ENCODE results near the gene AUP1. TPM values are rescaled to one million over a fixed set of nuclear protein-coding genes. Genes with fewer than 3 reads are reported as not detected.

Gene AUP1
- total and polyA plus RNA-seq, 9 of the 15 experiments (the other 6 are each of a cell fraction or from before 2014, with no cell fraction given): 70.7 to 245 (median 165) TPM

GRCh38 chr2:74529357-74530238 lies at the start of gene AUP1, which contains the start of gene HTRA2 (continued):
- no peak for TF ChIP-seq ETV6 (IDR thresholded peaks at IDR 0.05; ENCODE audit: borderline replicate concordance in 1 of 2, low read depth in 2 of 2, low read length in 1 of 2)
- TF ChIP-seq ETV6 (CRISPR knock-in tag; IDR thresholded peaks at IDR 0.05; ENCODE audit: borderline replicate concordance): no peak
- TF ChIP-seq ZNF354B (CRISPR knock-in tag; IDR thresholded peaks at IDR 0.05): no peak
- no peak for TF ChIP-seq GTF2B (IDR thresholded peaks at IDR 0.05; ENCODE audit: extremely low read depth, insufficient read length)
- no peak for TF ChIP-seq KDM1A (IDR thresholded peaks at IDR 0.05)
- TF ChIP-seq POLR2A (conservative IDR thresholded peaks at IDR 0.05): peak; percentile 95
- no peak for TF ChIP-seq SMARCA4 (IDR thresholded peaks at IDR 0.05)
- peak; percentile 74 for TF ChIP-seq CCNT2 (IDR thresholded peaks at IDR 0.05; ENCODE audit: borderline replicate concordance, extremely low read depth, insufficient read length, low read depth, low read length)
- no peak for TF ChIP-seq FOXO4 (CRISPR knock-in tag; IDR thresholded peaks at IDR 0.05)
- no peak for TF ChIP-seq DLX4 (CRISPR knock-in tag; IDR thresholded peaks at IDR 0.05)
- no peak for TF ChIP-seq NFATC3 (IDR thresholded peaks at IDR 0.05)
- no peak for TF ChIP-seq FOSL1 (tag; conservative IDR thresholded peaks at IDR 0.05)
- no peak for TF ChIP-seq WHSC1 (IDR thresholded peaks at IDR 0.05; ENCODE audit: low read length)
- TF ChIP-seq ZBTB33 (CRISPR knock-in tag; IDR thresholded peaks at IDR 0.05): no peak
- TF ChIP-seq L3MBTL2 (IDR thresholded peaks at IDR 0.05): peak; percentile 74
- no peak for TF ChIP-seq U2AF1 (optimal IDR thresholded peaks at IDR 0.05; ENCODE audit: low read depth, low read length)
- TF ChIP-seq BRCA1 (IDR thresholded peaks at IDR 0.05): no peak
- no peak for TF ChIP-seq BRCA1 (CRISPR knock-in tag; IDR thresholded peaks at IDR 0.05)
- TF ChIP-seq DMBX1 (CRISPR knock-in tag; IDR thresholded peaks at IDR 0.05; ENCODE audit: borderline replicate concordance): no peak
- TF ChIP-seq NKRF (IDR thresholded peaks at IDR 0.05; ENCODE audit: borderline replicate concordance): peak; percentile 85
- TF ChIP-seq ATF7 (IDR thresholded peaks at IDR 0.05): peak; percentile 75
- no peak for TF ChIP-seq ZNF12 (CRISPR knock-in tag; IDR thresholded peaks at IDR 0.05)

Data from K562 (cell line).